Glomerular visceral epithelial cell (primary cell): Measurements from ENCODE around the gene VASP.
A peak's percentile ranks its signal among the peaks of the same experiment; 100 is the strongest.

ENCODE experiments used
- DNase-seq: peaks from one replicate; pipeline ENCODE4 v3.0.0-alpha.2; 2016; ENCODE audit errors: extremely low spot score

The VASP gene

GRCh38 chr19:45473682-45474605 is 33.3 kb upstream of the VASP start:
- no peak for DNase-seq

DNA sequence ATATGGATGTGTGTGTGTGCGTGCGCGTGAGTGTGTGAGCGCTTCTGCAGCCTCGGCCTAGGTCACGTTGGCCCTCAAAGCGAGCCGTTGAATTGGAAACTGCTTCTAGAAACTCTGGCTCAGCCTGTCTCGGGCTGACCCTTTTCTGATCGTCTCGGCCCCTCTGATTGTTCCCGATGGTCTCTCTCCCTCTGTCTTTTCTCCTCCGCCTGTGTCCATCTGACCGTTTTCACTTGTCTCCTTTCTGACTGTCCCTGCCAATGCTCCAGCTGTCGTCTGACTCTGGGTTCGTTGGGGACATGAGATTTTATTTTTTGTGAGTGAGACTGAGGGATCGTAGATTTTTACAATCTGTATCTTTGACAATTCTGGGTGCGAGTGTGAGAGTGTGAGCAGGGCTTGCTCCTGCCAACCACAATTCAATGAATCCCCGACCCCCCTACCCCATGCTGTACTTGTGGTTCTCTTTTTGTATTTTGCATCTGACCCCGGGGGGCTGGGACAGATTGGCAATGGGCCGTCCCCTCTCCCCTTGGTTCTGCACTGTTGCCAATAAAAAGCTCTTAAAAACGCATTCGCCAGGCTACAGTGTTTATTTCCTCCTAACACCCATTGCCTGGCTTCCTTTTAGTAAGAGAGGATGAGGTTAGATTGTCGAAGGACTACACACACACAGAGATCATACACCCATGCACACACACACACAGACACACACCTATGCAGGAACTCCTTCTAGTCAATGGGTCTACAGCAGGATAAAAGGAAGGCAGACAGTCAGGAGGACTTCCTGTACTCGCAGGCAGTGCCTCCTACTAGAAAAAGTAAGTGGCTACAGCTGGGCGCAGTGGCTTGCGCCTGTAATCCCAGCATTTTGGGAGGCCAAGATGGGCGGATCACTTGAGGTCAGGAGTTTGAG is 32.4 kb upstream of the VASP start:
- no peak for DNase-seq

DNA sequence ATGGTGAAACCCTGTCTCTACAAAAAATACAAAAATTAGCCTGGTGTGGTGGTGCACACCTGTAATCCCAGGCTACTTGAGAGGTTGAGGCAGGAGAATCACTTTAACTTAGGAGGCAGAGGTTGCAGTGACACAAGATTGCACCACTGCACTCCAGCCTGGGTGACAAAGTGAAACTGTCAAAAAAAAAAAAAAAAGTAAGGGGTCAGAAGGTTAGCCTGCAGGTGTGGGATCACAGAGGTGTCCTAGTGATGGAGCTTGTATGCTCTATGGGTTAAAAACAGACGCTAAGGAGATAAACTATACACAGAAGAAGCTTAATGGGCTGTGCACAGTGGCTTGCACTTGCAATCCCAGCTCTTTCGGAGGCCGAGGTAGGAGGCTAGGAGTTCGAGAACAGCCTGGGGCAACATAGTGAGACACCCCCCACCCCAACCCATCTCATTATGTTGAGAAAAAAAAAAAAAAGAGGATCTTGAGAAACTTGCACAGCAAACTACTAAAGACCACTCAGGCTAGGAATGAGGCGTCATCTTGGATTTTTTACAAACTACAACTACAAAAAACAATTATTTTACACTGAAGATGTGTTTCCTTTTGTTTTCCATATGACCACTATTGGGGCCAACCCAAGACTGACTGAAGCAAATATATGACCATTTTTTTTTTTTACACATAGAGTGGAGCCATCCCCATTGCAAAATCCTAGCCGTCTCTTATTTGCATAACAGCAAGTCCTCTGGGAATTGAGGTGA is 31.6 kb upstream of the VASP start:
- no peak for DNase-seq

GRCh38 chr19:45476304-45476703 is 31.0 kb upstream of the VASP start:
- DNase-seq = no peak

DNA sequence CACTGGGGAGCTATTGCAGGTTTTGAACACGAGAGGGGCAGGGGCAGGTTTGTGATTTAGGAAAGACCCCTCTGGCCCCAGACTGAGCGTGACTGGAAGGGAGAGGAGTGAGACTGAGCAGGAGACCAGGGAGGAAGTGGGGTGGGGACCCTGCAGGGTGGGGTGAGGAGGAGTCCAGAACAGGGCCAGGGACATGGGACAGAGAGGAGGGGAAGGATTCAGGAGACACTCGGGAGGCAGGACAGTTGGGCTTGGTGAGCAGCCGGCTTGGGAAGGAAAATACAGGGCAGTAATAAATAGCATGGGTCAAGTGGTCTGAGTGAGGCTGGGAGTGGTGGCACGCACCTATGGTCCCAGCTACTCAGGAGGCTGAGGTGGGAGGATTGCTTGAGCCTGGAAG is 30.1 kb upstream of the VASP start:
- DNase-seq = no peak

- DNase-seq = no peak
These were observed 29.4 kb upstream of the VASP start for GRCh38 chr19:45477713-45478453.

DNA sequence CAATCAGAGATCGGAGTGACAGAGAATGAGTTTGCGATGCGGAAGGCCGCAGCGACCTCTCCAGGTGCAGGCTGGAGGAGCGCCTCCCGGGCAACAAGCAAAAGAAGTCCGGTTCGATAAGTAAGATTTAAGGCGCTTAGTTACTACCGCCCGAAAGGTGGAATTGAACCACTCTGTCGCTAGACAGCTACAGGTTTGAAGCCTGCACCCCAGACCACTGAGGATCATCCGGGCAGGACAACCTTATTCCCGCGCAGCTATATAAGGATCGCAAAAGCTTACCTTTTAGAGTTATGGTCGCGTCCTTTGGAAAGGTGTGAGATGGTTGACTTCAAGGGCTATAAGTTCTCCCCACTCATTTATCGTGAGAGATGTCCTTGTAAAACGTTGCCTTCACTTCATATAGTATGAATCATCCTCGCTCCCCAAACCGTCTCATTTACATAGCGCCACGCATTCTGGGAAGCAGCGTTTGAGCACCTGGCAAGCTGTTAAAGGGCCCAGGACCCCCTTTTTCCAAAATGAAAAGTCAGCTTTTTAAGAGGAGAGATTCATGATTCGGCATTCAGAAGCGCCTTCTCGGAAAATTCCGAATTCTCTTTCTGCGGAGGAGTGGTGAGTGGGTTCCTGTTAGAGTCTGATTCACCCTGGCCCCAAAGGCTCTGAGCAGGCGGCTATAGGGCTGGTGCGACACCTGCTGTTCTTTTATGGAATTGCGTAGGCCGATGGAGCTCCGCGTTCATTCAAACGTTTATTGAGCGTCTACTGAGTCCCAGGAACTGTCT is 28.6 kb upstream of the VASP start:
- DNase-seq = peak; percentile 95

- no peak for DNase-seq
These were observed 24.2 kb upstream of the VASP start for GRCh38 chr19:45483033-45483432.

DNA sequence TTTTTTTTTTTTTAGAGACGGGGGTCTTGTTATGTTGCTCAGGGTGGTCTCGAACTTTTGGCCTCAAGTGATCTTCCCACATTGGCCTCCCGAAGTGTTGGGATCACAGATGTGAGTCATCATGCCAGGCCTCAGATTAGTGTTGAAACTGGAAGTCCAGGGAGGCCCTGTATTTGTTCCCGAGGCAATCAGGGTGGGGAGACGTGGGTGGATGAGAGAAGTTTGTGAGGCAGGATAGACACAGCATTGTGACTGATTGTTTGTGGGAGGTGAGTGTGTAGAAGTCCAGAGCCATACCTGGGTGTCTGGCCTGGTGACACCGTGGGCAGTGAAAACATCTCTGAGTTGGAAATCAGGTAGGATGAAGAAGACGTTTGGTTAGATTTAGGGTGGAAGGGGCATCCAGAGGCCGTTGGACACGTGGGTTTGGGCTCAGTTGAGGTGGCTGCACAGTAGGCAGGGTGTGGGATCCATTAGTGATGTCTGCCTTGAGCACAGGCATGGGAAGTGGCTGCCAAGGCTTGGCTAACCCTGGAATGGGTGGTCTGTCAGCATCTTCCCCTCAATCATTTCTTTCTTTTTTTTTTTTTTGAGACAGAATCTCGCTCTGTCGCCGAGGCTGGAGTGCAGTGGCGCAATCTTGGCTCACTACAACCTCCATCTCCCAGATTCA is 22.9 kb upstream of the VASP start:
- no peak for DNase-seq

GRCh38 chr19:45485305-45486077 is 21.8 kb upstream of the VASP start:
- peak; percentile 96 for DNase-seq

GRCh38 chr19:45488708-45489107 is 18.6 kb upstream of the VASP start:
- no peak for DNase-seq

DNA sequence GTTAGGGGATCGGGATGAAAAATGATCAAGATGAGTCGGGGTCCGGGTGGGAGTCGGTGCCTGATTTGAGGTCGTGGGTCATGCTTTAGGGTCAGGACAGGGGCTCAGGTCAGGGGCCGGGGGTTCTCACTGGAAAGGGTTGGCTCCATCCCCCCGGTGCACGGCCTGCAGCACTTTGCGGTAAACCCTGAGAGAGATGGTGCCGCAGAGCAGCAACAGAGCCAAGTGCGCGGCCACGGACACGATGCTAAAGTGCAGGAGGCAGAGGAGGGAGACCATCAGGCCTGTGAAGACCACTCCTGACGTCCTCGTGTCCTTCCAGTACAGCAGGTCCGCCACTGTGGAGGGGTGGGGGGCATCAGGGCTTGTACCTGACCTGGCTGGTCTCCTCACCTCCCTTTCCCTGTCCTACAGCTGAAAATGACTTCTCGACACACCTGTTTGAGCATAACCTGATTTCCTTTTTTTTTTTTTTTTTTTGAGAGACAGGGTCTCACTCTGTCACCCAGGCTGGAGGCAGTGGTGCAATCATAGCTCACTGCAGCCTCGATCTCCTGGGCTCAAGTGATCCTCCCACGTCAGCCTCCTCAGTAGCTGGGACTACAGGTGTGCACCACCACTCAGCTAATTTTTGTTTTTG is 17.9 kb upstream of the VASP start:
- no peak for DNase-seq

- no peak for DNase-seq
These were observed 15.1 kb upstream of the VASP start for GRCh38 chr19:45492137-45492626.

- no peak for DNase-seq
These were observed 14.4 kb upstream of the VASP start for GRCh38 chr19:45492627-45493470.

GRCh38 chr19:45494261-45494916 is 12.9 kb upstream of the VASP start:
- no peak for DNase-seq

GRCh38 chr19:45495178-45495577 is 12.1 kb upstream of the VASP start:
- DNase-seq = no peak
